CD14-positive monocyte (primary cell): ENCODE measurements around the gene RBM28. TPM values are rescaled to one million over a fixed set of nuclear protein-coding genes. Genes with fewer than 3 reads are reported as not detected.

Experiments used
- DNase-seq, 3 donors: peaks; one replicate each; pipeline ENCODE4 v3.0.0-alpha.2; 2011 to 2022
- H2AFZ ChIP-seq: 2 replicates; pipeline ENCODE4 v1.6.0; 2012; ENCODE audit warnings: mild to moderate bottlenecking, low read depth, low read length, inconsistent platforms; ENCODE audit not compliant: insufficient read depth, poor library complexity, severe bottlenecking
- H3K27ac ChIP-seq, 2 donors: 1 replicate in 1 of 2; 2 replicates in 1 of 2; pipeline ENCODE4 v1.5.1; 2012 to 2013; ENCODE audit warnings: low read length in 2 of 2, control low read depth in 1 of 2, inconsistent platforms in 1 of 2, low read depth in 1 of 2, mild to moderate bottlenecking in 1 of 2
- H3K27me3 ChIP-seq, 2 donors: one replicate each; pipeline versions ENCODE4 v1.6.0 to v1.6.1; 2011 to 2013; ENCODE audit warnings: low read length in 2 of 2; ENCODE audit not compliant: control insufficient read depth in 2 of 2, insufficient read depth in 2 of 2
- H3K36me3 ChIP-seq, 2 donors: replicated peaks in 1 of 2; 1 replicate in 1 of 2; 2 replicates in 1 of 2; pipeline versions ENCODE4 v1.5.1 to v1.6.1; 2012 to 2013; ENCODE audit warnings: low read length in 2 of 2, control low read depth in 1 of 2, inconsistent platforms in 1 of 2, mild to moderate bottlenecking in 1 of 2; ENCODE audit not compliant: insufficient read depth in 2 of 2, control insufficient read depth in 1 of 2
- H3K4me1 ChIP-seq, 2 donors: 1 replicate in 1 of 2; 2 replicates in 1 of 2; pipeline versions ENCODE4 v1.5.1 to v1.6.1; 2012 to 2013; ENCODE audit warnings: low read length in 2 of 2, control low read depth in 1 of 2, inconsistent platforms in 1 of 2, mild to moderate bottlenecking in 1 of 2, moderate library complexity in 1 of 2; ENCODE audit not compliant: insufficient read depth in 2 of 2, control insufficient read depth in 1 of 2
- H3K4me2 ChIP-seq: replicated peaks from 2 replicates; pipeline ENCODE3; 2012; ENCODE audit warnings: low read length, moderate library complexity, mild to moderate bottlenecking; ENCODE audit not compliant: poor library complexity, severe bottlenecking; ENCODE audit errors: extremely low read depth
- H3K4me3 ChIP-seq, 3 experiments: fragments of 200-600 bp in 1 of 3; sonication (generic) in 1 of 3; replicated peaks in 1 of 3; 1 replicate in 2 of 3; 2 replicates in 1 of 3; pipeline ENCODE4 v1.5.1; 2011 to 2013; ENCODE audit warnings: low read length in 3 of 3, mild to moderate bottlenecking in 3 of 3, control low read depth in 2 of 3, low read depth in 2 of 3, inconsistent platforms in 1 of 3, moderate library complexity in 1 of 3
- H3K79me2 ChIP-seq: 2 replicates; pipeline ENCODE4 v1.6.0; 2012; ENCODE audit warnings: mild to moderate bottlenecking, control low read depth, inconsistent platforms, low read length, moderate library complexity; ENCODE audit not compliant: insufficient read depth
- H3K9ac ChIP-seq: 2 replicates; pipeline ENCODE4 v1.6.0; 2017; ENCODE audit warnings: low read length, mild to moderate bottlenecking; ENCODE audit not compliant: insufficient read depth, poor library complexity, severe bottlenecking
- H3K9me3 ChIP-seq, 2 donors: replicated peaks in 1 of 2; 1 replicate in 1 of 2; 2 replicates in 1 of 2; pipeline versions ENCODE4 v1.5.1 to v1.6.1; 2012 to 2013; ENCODE audit warnings: low read length in 2 of 2, control low read depth in 1 of 2; ENCODE audit not compliant: control insufficient read depth in 1 of 2, insufficient read depth in 1 of 2
- H4K20me1 ChIP-seq: 2 replicates; pipeline ENCODE4 v1.6.0; 2012; ENCODE audit warnings: mild to moderate bottlenecking, low read length, control low read depth, moderate library complexity; ENCODE audit not compliant: insufficient read depth
- H3K27ac Mint-ChIP-seq, 7 donors: one replicate each; pipeline ENCODE4 v1.8.0; 2020; ENCODE audit warnings: mild to moderate bottlenecking in 7 of 7, mixed read lengths in 7 of 7, moderate library complexity in 6 of 7, inconsistent platforms in 2 of 7
- H3K27me3 Mint-ChIP-seq, 3 donors: one replicate each; pipeline ENCODE4 v1.8.0; 2021 to 2022; ENCODE audit warnings: low read depth in 3 of 3, mild to moderate bottlenecking in 3 of 3, mixed read lengths in 3 of 3, moderate library complexity in 3 of 3, inconsistent platforms in 1 of 3
- H3K36me3 Mint-ChIP-seq, 2 donors: one replicate each; pipeline ENCODE4 v1.8.0; 2020; ENCODE audit warnings: mixed read lengths in 2 of 2, inconsistent platforms in 1 of 2, mild to moderate bottlenecking in 1 of 2
- H3K4me1 Mint-ChIP-seq: one replicate; pipeline ENCODE4 v1.8.0; 2020; ENCODE audit warnings: mild to moderate bottlenecking, mixed read lengths
- H3K4me3 Mint-ChIP-seq, 2 donors: one replicate each; pipeline ENCODE4 v1.8.0; 2020; ENCODE audit warnings: mild to moderate bottlenecking in 2 of 2, mixed read lengths in 2 of 2, moderate library complexity in 1 of 2
- H3K9me3 Mint-ChIP-seq, 7 donors: one replicate each; pipeline ENCODE4 v1.8.0; 2020 to 2022; ENCODE audit warnings: mixed read lengths in 7 of 7, mild to moderate bottlenecking in 6 of 7, moderate library complexity in 6 of 7, inconsistent platforms in 2 of 7
- CTCF ChIP-seq: fragments of 200-600 bp; IDR thresholded peaks from one replicate; pipeline ENCODE4 v1.8.0; 2022; ENCODE audit warnings: antibody characterized with exemption, mild to moderate bottlenecking
- WGBS: methylation state at CpG from one replicate; pipeline ENCODE4 v1.1.5; 2013; ENCODE audit warnings: missing lambda C conversion rate; ENCODE audit not compliant: insufficient coverage; 5-methylcytosine and 5-hydroxymethylcytosine counted together
- intact Hi-C, 2 donors: fragments of 100-400 bp; cut with micrococcal nuclease; formaldehyde crosslinking; loops; one replicate each; pipeline versions ENCODE4 v1.15.0 to v1.15.1; 2023
- polyA plus RNA-seq, 3 donors: library from polyadenylated mRNA; depleted of rRNA in 1 of 3; unstranded in 2 of 3; stranded (reverse) in 1 of 3; fragments of 300-500 nt in 2 of 3; fragments of >200 nt in 1 of 3; fragmentation: Illumina TruSeq in 2 of 3; gene quantifications; 1 replicate in 2 of 3; 2 replicates in 1 of 3; pipeline ENCODE4 v1.2.3, GENCODE V29; 2012 to 2021

RBM28 gene
- polyA plus RNA-seq, 3 donors: 4.0 to 14.4 (median 4.9) TPM

GRCh38 chr7:128356546-128357216 is 13.0 kb upstream of the RBM28 start:
- H4K20me1 ChIP-seq: no peaks in the 10 kb centered on the region
- Mint-ChIP-seq H3K4me3 (no peak overlapping the region), H3K4me1 (peaks cover 41% of the 10 kb centered on the region), H3K27me3 (peaks cover 15 to 39% (median 22%) of the 10 kb centered on the region in 3 donors), H3K27ac (no peak overlapping the region), H3K36me3 (peaks cover 4 to 9% of the 10 kb centered on the region in 2 donors), H3K9me3 (peaks cover 0 to 3% (median 0%) of the 10 kb centered on the region in 7 donors)
- H2AFZ ChIP-seq: no peak overlapping the region
- no peak overlapping the region for H3K9ac ChIP-seq
- no peak overlapping the region for H3K27ac ChIP-seq
- WGBS: 100% methylated on average over 1 of the region's 2 CpGs
- H3K79me2 ChIP-seq: no peaks in the 10 kb centered on the region
- no peaks in the 10 kb centered on the region for H3K9me3 ChIP-seq
- no peak overlapping the region for H3K4me2 ChIP-seq
- TF ChIP-seq CTCF: no peak
- H3K4me1 ChIP-seq: peaks cover 46 to 51% of the 10 kb centered on the region in 2 donors
- no peak for DNase-seq
- H3K4me3 ChIP-seq: no peak overlapping the region
- no peaks in the 10 kb centered on the region for H3K36me3 ChIP-seq
- H3K27me3 ChIP-seq: peaks cover 13 to 14% of the 10 kb centered on the region in 2 donors
- intact Hi-C loops: no loop called here

GRCh38 chr7:128353610-128354009 is 9.9 kb upstream of the RBM28 start:
- peak overlapping the region in 1 of 2 donors; percentile 62 for H3K4me3 Mint-ChIP-seq
- Histone ChIP-seq H3K79me2 (no peaks in the 10 kb centered on the region), H3K9ac (no peak overlapping the region), H3K4me2 (no peak overlapping the region), H4K20me1 (no peaks in the 10 kb centered on the region), H2AFZ (no peak overlapping the region), H3K4me3 (no peak overlapping the region), H3K27me3 (peaks cover 22 to 37% of the 10 kb centered on the region in 2 donors), H3K4me1 (peaks cover 19 to 31% of the 10 kb centered on the region in 2 donors), H3K36me3 (no peaks in the 10 kb centered on the region), H3K9me3 (no peaks in the 10 kb centered on the region), H3K27ac (no peak overlapping the region)
- intact Hi-C loops: no loop called here
- no CpG with 5 or more reads among the region's 1 CpG for WGBS
- no peak for TF ChIP-seq CTCF
- peaks cover 36 to 52% (median 43%) of the 10 kb centered on the region in 3 donors for H3K27me3 Mint-ChIP-seq
- H3K36me3 Mint-ChIP-seq: peaks cover 4 to 9% of the 10 kb centered on the region in 2 donors
- DNase-seq: no peak
- peaks cover 0 to 9% (median 0%) of the 10 kb centered on the region in 7 donors for H3K9me3 Mint-ChIP-seq
- peaks cover 19% of the 10 kb centered on the region for H3K4me1 Mint-ChIP-seq
- H3K27ac Mint-ChIP-seq: no peak overlapping the region
